GM19099 (cell line): ENCODE results near the gene AQP9.

Experiments used
- POLR2A ChIP-seq: IDR thresholded peaks from 3 replicates; pipeline ENCODE4 v1.6.1; 2011; ENCODE audit warnings: low read depth; ENCODE audit not compliant: insufficient read length; ENCODE audit errors: extremely low read depth

AQP9 gene

DNA sequence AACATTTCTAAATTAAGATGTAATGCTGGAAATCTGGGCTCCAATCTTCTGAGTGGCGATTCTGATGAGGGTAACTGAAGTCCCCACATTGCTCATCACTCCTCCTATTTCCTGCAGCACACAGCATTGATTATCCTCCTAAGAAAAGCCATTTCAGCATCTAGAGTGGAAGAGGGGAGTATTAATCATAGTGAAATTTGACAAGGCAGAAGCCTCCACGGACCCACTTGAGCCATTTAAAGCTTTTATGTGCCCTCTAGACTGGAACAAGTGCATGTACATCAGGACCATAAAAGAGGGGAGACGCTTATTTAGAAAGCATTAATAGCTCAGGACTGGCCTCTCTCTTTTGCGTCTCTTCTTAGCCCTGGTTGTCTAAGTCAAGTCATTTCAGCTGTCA lies 25.8 kb downstream of the AQP9 start:
- TF ChIP-seq POLR2A = no peak

DNA sequence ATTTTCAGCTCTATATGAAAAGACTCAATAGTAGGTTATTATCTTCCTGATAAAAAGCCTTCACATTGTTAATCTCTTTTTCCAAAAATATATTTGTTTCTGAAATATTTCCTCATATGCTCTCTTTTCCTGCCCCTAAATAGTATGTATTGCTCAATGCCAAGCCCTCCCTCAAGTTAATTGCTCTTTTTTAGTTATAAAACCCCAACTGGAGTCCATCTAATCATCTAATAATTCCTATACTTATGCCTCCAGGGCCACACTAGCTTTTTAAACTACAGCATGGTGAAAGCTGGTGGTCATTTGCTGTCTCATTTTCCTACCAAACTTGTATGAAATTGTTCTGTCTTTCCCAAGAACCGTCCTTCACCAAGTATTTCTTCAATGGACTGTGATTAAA lies 26.7 kb downstream of the AQP9 start:
- TF ChIP-seq POLR2A = no peak

DNA sequence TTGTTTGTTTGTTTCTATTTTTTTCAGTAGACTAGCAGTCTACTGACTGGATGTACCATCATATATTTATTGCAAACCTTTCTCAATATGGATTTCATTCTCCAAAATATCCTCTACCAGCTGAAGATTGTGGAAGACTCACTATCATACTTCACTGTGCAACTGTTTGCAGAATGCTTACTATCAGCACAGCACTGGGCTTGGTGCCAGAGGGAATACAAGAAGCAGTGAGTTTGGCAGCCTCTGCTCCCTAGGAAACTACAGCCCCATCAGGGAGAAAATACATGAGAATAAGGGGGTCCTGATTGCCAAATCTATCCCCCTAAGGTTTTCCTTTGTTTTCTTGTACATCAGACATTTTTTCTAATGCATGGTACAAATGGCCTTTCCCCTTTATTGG lies 27.5 kb downstream of the AQP9 start:
- no peak for TF ChIP-seq POLR2A

DNA sequence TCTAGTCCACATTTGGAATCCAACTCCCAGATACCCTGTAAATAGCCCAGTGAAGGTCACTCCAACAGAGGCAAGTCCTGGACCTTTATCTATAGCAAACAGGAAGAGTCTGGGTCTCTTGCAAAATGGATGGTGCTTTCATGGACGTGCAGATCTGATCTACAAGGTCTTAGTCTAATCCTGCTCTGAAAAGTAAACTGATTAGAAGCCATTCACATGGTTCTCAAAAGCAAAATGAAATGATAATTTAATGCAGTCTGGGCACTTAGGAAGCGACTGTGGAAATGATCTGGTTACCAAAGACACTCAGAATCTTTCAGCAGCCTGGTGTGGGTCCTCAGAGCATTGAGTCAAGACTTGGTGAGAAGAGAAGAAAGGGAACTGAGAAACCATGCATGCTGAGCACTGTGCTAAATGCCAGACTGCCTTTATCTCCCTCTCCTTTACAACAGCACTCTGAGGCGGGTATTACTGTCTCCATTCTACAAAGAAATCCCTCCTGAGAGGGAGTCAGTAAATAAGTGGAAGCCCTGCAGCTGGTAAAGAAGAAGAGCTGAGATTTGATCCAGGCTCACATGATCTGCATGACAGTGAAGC lies 29.0 kb downstream of the AQP9 start:
- no peak for TF ChIP-seq POLR2A

DNA sequence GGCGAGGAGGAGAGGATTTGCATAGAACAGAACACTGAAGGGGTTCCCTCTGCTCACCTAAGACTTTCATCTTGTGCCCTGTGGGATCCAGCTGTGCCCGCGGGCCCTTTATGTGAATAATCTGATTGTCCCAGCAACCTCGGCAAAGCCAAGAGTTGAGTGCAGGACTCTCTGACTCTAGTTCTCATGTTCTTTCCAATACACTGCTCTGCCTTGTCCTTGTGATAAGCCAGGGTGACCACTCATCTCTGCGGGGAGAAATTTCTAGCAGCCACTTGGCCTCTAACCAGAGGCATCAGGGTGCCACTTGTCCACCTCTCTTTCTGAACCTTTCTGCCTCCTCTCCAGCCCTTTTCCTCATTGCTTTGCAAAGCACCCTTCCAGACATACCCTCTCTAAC lies 31.8 kb downstream of the AQP9 start:
- TF ChIP-seq POLR2A = no peak

DNA sequence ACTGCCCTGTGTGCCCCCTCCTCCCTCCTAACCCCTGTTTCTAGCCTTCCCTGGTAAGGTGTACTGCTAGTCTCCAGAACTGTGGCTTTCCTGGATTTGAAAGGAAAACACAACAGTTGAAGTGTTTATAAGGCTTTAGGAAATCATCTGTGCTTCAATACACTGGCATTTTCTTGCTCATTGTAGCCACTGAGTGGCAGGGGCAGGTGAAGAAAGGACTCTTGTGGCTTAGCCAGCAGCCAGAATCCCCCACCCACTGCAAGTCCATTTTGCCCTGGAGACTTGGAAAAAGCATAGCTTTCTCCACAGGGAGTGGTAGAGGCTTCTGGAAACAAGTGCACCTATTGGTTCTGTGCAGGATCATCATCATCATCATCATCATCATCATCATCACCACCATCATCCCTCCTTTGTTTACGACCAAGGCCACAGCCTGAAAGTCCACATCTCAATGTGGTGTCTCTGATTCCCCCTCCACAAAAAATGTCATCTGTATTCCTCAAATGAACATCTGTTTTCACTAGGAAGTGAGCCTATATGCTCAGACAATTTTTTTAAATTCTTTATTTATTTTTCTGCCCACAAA lies 33.4 kb downstream of the AQP9 start:
- TF ChIP-seq POLR2A = no peak

DNA sequence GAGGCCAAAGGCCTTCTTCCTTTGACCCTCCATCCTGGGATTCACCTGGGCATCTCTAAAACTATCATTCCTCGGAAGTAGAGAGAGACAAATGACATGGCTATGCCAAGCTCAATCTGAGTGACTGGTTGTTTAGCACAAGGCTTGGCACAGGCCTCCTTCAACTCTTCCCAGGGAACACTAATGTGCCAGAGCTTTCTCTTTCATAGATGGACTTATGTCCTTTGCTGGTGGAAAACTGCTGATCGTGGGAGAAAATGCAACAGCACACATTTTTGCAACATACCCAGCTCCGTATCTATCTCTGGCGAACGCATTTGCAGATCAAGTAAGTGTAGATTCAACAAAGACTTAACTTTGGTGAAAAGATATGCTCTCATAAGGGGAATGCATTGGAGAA lies 36.5 kb downstream of the AQP9 start:
- no peak for TF ChIP-seq POLR2A

DNA sequence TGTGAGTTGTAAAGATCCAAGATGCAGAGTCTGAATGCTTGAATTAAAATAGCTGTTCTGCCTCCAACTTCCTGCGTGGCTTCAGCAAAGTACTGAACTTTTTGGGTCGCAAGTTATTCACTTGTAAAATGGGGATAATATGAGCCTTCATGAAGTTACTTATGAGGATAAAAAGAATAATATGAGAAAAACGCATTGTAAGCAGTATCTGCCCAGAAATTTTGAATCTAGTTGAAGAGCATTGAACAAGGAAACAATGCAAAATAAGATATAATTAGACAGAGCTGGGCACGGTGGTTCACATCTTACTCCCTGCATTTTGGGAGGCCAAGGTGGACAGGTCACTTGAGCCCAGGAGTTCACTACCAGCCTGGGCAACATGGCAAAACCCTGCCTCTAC lies 37.8 kb downstream of the AQP9 start:
- TF ChIP-seq POLR2A = no peak

DNA sequence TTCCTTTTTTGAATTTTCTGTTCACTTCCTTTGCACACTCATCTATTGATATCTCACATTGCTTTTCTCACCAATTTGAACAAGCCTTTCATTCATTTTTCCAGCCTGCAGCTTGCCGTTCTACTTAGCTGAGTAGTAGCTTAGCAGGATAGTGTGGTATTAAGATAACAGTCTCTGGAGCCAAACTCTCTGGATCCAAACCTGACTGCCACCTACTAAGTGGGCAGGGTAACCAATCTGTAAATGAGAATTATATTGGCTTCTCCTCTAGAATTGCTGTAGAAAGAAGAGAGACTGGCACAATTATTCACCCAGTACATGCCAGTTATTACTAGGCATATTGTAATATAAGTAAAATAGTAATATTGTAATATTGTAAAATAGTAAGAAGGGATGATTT lies 40.5 kb downstream of the AQP9 start:
- no peak for TF ChIP-seq POLR2A

DNA sequence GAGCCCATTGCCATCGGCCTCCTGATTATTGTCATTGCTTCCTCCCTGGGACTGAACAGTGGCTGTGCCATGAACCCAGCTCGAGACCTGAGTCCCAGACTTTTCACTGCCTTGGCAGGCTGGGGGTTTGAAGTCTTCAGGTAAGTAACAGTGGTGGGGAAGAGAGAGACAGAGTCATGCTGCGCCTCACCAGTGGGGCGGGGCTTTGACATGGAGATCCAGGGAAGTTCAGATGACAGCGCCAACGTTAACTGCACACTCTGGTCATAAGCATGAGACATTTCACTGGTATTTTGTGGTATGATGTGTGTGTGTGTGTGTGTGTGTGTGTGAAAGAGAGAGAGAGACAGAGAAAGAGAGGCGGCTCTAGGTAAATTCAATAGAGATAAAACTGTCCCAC lies 41.0 kb downstream of the AQP9 start:
- TF ChIP-seq POLR2A = no peak

DNA sequence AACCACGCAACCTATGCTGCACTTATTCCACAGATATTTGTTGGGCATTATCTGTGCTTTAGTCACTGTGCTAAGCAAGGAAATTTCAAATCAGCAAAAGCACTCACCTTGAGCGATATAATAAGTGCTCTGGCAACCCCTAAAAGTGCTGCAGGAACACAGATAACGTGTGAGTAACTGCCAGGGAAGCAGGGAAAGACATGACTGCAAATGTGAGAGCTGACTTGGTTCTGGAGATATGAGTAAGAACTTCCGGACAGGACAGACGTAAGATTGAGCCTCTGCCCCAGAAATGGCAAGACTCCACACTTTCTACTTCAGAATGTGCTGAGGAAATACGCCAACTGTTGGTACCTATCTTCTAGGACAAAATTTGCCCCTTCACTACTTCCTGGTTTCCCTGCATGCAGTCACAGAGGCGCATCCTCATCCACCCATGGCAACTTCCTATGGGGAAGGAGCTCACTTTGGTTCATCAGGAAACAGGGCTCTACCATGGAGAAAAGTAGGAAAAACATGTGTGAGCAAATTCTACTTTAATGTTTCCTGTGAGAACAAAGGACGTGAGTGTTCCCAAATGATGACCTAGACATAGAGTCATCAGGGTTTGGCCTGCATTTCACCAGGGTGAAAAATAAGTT lies 41.7 kb downstream of the AQP9 start:
- TF ChIP-seq POLR2A = no peak

DNA sequence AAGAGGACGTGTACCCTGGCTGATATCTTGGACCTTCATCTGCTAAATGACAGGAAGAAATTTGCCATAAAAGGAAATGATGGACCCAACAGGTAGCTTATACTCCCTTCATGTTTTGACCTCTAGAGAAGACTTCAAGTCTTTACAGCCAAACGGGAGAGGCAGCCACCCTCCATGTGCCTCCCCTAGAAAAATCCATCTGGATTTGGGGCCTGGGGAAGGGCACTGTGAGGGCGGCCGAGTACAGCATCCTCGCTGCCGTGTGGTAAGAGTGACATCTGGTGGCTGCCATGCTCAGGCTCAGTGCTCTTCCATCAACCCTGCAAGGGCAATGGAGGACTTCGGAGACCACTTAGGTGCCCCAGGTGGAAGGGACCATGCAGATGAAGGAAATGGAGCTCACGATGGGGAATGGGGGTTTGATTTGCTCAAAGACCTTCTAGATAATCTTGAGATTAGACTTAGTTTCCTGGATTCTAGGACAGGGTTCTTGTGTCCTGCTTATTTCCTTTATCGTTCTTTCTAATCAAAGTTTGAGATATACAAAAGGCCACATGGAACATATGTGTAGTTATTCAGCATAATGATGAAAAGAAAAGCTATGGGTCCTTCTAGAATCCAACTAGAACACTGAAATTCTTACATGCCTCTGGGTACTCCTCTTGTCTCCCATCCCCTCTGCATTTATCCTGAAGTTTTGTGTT lies 44.4 kb downstream of the AQP9 start:
- no peak for TF ChIP-seq POLR2A

DNA sequence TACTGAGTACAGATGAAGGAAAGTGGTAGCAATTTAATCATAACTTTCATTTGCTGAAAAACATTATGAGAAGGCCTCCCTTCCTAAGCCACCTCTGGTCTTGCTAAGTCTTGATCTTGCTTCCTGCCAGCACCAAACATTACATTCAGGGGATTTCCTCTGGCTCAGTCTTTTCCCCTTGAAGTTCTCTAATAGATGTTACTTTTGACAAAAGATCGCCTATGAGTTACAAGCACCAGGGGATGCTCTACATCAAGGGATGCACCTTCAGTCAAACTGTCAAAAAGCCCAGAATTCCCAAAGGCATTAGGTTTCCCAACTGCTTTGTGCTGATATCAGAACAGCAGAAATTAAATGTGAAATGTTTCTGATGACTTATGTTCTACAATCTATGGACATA lies 47.3 kb downstream of the AQP9 start:
- TF ChIP-seq POLR2A = no peak

DNA sequence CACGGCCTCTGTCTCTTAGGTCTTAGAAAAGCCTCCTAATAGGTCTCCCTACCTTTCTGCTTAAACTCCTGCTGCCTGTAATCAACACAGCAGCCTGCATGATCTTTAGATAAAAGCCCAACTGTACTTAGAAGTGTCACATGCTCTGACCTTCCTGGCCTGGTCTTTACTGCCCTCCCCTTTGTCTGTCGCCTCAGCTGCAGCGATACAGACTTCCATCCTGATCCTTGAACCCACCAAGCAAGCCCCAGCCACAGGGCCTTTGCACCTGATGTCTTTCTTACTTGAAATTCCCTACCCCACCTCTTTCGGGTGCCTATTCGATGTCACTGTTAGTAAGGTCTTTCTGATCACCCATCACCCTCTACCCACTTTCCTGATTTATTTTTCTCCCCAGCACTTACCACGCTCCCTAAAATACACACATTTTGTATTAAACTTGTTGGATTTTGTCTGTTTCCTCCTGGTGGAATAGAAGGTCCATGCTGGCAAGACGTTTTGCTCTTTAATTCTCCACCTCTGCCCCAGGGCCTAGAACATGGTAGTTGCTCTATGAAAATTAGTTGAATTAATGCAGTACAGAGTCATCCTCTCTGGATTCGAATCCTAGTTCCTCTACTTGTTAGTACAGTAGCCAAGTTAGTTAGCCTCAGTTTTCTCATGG lies 51.1 kb downstream of the AQP9 start:
- TF ChIP-seq POLR2A = no peak

DNA sequence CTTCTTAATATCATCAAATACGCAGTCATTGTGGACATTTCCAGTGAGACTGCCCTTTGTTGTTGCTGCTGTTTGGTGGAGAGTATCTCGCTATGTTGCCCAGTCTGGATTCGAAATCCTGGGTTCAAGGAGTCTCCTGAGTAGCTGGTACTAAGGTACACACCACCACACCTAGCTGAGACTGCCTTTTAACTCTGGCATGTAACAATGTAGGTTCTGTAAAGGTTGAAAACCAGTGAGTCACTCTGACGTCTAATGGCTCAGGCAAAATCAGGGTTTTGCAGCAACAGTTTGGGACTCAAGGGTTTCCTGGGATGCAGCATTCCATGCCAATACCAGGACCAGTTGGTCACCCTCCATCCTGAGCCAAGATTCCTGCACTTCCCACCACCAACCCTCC lies 52.2 kb downstream of the AQP9 start:
- no peak for TF ChIP-seq POLR2A

DNA sequence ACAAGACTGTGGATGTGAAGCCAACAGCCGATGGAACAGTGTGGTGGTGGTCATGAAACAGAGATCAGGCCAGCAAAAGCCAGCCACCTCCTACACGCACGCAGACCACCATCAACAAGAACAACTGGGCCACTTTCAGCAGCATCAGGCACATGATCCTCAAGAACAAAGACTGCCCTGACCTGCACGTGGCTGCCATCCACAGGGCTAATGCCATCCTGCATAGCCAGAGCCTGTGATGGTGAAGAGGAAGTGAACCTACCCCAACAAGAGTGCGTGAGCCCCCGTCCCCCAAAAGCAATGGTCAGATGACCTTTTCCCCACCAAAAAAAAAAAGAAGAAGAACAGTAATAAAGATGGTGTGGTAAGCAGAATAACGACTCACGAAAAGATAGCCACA lies 62.6 kb downstream of the AQP9 start:
- no peak for TF ChIP-seq POLR2A

DNA sequence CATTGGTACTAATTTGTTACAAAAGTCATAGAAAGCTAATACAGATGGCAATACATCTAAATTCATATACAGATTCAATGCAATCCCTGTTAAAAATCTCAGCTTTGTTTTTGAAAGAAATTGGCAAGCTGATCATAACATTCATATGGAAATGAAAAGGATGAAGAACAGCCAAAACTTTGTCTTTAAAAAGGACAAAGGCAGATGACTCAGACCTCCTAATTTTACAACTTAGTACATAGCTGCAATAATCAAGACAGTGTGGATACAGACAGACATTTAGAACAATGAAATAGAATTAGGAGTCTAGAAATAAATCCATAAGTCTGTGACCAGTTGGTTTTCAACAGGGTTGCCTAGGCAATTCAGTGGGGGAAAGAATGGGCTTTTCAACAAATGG lies 63.3 kb downstream of the AQP9 start:
- TF ChIP-seq POLR2A = no peak

DNA sequence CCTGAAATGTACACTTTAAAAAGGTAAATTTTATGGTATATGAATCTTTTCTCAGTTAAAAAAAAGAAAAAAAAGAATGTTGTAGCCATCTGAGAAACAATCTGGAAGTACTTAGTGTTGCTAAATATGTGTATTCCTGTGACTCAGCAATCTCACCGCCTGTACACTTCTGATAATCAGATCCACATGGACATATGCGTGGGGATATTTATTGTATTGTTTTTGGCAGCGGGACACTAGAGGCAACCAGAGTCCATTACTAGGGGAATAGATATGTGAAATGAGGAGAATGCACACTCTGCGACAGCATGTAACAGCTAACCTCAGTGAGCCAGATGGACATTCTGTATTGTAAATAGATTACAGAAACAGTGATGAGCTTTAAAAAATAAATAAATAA lies 65.4 kb downstream of the AQP9 start:
- TF ChIP-seq POLR2A = no peak
